ENCODE data around the gene SMCR8.
"Not testable (repeated sequence)": the region's sequence is repeated elsewhere in the genome, so short reads cannot be mapped to it uniquely, and the experiment has no call there.

Gene SMCR8, protein sequence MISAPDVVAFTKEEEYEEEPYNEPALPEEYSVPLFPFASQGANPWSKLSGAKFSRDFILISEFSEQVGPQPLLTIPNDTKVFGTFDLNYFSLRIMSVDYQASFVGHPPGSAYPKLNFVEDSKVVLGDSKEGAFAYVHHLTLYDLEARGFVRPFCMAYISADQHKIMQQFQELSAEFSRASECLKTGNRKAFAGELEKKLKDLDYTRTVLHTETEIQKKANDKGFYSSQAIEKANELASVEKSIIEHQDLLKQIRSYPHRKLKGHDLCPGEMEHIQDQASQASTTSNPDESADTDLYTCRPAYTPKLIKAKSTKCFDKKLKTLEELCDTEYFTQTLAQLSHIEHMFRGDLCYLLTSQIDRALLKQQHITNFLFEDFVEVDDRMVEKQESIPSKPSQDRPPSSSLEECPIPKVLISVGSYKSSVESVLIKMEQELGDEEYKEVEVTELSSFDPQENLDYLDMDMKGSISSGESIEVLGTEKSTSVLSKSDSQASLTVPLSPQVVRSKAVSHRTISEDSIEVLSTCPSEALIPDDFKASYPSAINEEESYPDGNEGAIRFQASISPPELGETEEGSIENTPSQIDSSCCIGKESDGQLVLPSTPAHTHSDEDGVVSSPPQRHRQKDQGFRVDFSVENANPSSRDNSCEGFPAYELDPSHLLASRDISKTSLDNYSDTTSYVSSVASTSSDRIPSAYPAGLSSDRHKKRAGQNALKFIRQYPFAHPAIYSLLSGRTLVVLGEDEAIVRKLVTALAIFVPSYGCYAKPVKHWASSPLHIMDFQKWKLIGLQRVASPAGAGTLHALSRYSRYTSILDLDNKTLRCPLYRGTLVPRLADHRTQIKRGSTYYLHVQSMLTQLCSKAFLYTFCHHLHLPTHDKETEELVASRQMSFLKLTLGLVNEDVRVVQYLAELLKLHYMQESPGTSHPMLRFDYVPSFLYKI

DNA sequence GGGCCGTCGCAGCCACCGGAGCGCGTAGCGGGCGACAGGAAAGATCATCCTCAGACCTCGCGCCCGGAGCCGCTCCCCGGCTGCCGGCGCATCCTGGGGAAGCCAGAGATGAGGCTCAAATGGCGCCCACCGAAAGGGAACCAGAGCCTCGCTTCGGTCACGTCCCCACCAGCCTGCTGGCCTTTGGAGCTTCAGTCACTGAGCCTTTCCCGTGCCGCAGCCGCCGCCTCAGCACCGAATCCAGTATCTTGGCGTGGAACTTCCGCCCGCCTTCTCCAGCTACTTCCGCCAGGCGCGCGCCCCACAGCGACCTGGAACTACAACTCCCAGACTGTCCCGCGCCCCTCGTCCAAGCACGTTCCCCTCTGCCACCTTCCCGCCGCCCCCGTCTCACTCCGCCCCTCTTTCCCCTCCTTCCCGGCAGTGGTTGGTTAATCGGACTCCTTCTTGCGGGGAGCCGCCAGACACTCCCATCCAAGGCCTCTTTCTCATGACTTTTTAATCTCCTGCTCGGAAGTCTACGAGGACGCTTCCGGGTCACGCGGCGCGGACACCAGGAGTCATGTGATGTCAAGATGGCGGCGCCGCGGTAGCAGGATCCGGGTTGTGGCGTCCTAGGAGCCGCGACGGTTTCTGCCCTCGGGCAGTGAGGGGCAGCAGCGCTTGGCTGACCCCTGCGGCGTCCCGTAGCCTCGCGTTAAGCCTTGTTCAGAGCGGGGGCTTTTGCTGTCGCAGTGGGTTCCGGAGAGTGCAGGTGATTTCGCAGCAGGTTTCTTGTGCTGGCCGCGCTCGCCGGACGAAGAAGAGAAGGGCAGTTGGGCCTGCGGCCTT is at the start of gene SMCR8, which contains the start of gene TOP3A:
SMCR8 (plus strand) TSS at position 563 of the 831 bp plus-strand sequence. CDS start 497 bp downstream, outside the sequence.
TOP3A (minus strand) TSS at position 264 of the 831 bp plus-strand sequence; CDS start at position 48, 216 bp downstream.
- FAIRE-seq (peak; percentile 74), DNase-seq (ENCODE audit: low spot score) (peak; percentile 97)

DNA sequence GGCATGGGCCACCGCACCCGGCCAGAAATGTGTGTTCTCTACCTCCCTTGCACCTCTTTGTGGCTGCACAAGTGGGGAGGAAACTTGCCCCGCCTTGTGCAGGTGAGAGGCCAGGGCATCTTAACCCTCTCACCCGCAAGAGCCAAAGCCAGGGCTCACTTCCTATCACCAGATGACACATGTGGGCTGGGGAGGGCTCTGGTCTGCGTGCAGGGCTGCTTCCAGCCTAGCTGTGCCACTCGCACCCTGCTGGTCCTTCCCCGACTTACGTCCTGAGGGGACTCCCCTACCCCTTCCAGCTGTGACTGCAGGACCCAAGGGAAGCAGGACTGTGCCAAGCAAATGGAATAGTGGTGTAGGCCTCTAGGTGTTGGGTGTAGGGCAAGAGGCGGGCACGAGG is 47.7 kb upstream of the SMCR8 start:
- DNase-seq (ENCODE audit: low spot score) = no peak
- no peak for FAIRE-seq

DNA sequence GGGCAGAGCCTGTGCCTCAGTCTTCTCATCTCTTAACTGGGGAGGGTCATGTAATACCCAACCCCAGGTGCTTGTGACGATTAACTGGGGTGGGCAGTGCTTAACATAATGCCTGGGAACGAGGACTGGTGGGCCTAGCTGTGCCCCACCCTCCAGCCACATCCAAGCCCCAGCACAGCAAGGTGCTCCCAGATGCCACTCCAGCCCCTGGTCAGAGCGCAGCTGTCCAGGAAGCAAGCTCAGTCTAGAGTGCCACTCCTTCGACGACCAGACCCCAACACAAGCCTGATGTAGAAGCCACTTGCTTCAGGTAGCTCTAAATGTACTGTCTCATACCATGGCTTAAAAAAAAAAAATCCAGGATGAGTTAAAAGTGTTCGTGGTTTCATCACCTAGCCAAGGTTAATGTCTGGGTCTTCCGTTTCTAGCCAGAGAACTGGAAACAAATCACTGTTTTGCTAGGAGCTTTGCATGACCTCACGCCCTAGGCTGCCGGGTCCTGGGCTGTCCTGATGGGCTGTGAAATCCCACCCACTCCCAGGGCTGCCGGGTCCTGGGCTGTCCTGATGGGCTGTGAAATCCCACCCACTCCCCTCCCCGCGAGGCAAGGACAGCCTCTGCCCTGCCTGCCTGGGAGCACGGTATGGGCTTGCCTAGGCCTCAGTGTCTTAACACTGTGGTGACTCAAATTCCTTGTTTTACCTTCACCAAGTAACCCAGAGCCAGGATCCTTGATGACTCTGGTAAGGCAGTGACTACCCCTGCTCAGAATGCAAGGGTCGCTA is 47.0 kb upstream of the SMCR8 start:
- FAIRE-seq = peak; percentile 50
- no peak for DNase-seq (ENCODE audit: low spot score)

DNA sequence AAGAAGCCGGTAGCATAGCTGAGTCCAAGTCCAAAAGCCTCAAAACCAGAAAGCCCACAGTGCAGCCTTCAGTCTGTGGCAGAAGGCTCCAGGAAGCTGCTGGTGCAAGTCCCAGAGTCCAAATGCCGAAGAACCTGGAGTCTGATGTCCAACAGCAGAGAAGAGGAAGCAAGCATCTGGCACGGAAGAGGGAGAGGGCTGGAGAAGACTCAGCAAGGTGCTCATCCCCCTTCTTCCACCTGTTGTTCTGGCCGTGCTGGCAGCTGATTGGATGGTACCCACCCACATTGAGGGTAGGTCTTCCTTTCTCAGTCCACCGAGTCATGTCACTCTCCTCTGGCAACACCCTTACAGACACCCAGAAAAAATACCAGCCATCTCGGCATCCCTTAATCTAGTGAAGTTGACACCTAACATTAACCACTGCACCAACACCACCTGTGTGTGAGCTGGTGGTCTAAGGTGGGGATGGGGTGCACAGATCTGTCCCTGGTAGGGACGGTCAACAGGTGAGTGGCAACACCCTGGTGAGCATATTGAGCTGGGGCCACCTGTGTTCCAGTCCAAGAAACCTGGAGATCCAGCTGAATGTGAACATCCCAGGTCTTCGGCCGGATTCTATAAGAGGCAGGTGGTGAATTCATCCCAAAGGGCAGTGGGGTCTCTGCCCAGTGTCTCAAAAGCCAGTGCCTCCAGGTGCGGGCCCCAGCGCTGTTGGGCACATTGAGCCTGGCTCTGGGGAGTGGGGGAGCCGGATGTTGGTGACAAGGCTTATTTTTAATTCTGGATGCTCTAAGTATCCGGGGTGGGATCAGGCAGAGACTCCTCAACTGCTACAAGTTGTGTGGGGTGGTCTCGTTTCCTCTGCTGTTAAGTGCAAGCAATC is 44.8 kb upstream of the SMCR8 start:
- peak; percentile 59 for FAIRE-seq
- DNase-seq (ENCODE audit: low spot score) = no peak

DNA sequence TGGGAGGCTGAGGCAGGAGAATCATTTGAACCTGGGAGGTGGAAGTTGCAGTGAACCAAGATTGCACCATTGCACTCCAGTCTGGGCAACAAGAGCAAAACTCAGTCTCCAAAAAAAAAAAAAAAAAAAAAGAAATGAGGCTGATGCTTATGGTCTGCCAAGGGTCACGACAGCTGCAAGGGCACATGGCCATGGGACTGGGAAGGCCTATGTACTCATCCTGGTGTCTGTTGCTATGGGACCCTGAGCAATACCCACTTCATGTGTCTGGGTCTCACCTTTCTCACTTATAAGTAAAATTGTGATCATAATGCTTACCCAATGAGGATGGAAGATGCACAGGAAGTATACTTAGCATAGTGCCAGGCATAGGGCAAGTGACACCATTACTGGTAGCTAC is 38.0 kb upstream of the SMCR8 start:
- no peak for DNase-seq (ENCODE audit: low spot score)
- FAIRE-seq = no peak

DNA sequence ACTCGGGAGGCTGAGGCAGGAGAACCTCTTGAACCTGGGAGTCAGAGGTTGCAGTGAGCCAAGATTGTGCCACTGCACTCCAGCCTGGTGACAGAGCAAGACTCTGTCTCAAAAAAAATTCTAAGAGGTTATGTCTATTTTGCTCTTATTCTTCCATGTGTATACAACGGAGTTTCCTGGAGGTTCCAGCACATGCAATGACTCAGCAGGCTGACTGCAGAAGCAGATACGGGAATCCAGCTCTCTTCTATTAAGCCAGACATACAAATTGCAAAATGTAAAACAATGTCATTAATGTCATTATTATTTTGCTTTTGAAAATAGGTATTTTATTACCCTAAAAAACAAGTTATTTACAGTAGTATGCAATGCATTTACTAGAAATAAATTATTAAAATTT is 36.2 kb upstream of the SMCR8 start:
- no peak for DNase-seq (ENCODE audit: low spot score)
- FAIRE-seq = no peak

DNA sequence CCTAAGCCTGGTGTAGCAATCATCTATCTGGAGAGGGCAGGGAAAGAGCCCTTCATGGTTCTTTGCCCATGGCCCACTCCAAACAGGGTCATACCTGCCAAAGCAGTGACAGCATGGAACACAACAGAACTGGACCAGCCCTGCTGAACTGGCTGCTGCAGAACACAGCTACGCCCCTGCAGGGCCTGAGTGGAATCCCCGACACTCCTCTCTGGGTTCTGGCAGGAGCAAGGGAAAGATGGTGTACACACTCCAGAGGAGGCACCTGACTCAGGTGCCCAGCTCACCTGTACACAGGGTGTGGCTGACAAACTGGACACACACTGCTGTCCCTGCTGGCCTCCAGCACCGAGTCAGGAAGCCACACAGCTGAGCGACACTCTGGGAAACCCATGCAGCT is 34.8 kb upstream of the SMCR8 start:
- DNase-seq (ENCODE audit: low spot score) = no peak
- no peak for FAIRE-seq

DNA sequence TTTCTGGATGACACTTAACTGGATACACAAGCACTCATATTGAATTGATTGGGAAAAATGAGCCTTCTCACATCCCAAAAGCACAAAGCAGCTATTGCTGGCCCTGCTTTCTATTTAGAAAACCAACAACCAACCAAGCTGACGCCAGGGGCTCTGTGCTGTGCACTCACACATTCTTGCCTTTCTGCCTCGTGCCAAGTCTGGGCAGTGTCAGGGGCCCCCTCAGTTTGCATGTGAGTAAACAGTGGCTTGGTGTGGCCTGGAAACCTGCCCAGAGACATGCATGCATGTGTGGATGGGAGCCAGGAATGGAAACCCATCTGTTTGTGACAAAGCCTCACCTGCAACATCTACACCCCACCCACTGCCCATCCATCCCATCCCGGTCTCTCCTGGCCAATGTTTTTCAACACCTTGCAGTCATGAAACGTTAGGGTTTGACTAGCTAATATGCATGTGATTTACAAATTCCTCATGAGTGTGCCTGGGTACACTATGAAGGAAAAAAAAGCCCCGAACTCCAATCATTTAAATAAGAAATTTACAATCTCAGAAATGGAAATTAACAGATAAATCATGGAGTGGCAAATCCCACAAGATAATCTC is 34.2 kb upstream of the SMCR8 start:
- FAIRE-seq = no peak
- DNase-seq (ENCODE audit: low spot score) = no peak

DNA sequence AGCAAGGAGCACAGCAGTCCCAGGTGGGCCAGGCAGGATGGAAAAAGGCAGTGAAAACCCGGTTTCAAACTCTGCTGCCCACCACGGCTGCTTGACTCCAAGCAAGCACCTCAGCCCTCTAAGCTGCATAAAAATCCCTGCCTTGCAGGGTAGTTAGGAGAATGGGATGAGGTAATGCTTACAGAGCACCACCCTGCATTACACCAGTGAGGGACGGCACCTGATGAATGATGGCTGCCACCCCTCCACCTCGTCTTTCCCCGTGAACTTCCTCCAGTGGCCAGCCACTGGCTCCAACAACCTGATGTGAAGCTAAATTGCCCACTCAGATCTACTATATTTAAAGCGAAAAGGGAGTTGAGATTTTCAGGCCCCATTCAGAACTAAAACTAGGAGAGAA is 33.3 kb upstream of the SMCR8 start:
- DNase-seq (ENCODE audit: low spot score) (no peak), FAIRE-seq (no peak)

DNA sequence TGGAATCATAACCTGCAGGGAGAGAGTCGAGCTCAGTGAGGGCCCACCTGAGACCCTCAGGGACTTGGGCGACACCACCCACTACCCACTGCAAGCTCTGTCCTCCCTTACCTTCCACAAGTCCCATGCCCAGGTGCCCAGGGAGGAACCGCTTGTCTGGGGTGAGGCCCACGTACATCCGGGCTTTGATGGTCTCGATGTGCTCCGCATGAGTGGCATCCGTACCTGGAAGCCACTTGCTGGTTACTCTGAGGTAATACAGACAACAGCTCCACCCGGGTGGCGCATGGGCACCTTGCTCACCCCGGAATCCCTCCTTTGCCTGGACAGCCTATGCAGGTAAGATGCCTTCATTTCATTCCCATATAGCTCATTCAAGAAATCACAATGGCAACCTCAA is 29.8 kb upstream of the SMCR8 start:
- DNase-seq (ENCODE audit: low spot score) (no peak), FAIRE-seq (no peak)

DNA sequence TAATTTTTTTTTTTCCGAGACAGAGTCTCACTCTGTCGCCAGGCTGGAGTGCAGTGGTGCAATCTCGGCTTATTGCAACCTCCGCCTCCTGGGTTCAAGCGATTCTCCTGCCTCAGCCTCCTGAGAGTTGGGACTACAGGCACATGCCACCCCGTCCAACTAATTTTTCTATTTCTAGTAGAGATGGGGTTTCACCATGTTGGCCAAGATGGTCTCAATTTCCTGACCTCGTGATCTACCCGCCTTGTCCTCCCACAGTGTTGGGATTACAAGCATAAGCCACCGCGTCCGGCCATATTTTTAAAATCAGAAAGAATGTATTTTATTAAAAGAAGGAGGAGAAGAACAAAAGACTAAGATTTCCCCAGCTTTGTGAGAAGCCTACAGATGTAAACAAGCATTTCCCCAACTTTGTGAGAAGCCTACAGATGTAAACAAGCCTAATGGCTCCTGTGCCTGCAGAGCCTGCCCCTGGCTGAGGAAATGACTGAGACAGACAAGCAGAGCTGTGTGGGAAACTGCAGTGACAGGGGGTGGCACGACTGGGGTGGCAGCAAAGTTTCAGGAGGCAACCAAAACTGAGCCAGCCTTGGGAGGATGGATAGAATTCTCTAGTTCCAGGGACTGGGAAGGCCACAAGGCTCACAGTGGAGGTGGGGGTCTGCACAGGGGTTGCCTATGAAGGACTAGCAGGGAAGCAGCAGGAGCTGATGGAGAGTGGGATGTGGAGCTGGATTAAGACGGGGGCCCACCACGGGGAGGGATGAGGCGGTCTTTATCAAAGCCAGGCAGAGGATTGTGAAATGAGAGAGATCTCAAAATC is 23.2 kb upstream of the SMCR8 start:
- FAIRE-seq = no peak
- DNase-seq (ENCODE audit: low spot score) = no peak

DNA sequence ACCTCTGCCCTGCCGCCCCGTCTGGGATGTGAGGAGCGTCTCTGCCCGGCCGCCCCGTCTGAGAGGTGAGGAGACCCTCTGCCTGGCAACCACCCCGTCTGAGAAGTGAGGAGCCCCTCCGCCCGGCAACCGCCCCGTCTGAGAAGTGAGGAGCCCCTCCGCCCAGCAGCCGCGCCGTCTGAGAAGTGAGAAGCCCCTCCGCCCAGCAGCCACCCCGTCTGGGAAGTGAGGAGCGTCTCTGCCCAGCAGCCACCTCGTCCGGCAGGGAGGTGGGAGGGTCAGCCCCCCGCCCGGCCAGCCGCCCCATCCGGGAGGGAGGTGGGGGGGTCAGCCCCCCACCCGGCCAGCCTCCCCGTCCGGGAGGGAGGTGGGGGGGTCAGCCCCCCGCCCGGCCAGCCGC is 17.0 kb upstream of the SMCR8 start:
- not testable (repeated sequence) for DNase-seq (ENCODE audit: low spot score); FAIRE-seq

DNA sequence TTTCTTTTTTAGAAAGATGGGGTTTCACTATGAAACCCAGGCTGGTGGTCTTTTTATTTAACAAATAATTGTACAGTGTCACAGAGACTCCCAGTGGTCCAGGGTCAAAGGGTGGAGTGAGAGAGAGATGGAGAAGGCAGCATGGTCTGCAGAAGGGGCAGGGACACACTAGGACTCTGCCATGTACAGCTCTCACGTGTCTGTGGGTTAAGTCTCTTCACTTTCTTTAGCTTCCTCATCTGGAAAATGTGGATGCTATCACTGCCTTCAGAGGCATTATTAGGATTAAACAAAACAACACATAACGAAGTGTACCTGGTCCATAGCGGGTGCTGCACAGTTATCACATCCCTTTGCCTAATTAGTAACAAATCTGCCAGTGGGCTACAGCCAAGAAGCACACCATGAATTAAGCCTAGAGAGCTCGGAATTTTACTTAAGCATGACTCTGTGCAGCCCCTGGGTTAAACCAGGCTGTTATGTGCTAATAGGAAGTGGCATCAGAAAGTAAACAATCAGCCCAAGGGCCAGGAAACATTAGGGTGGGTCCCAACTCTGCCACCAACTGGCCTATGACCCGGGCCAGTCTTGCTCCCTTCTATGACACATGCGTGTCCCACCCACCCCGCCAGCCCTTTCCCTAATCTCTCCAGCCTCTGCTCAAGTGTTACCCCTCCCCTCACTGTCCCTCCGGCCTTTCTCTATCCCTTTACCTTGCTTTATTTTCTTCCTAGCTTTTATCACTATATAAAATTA is 14.2 kb upstream of the SMCR8 start:
- DNase-seq (ENCODE audit: low spot score) (no peak), FAIRE-seq (no peak)

DNA sequence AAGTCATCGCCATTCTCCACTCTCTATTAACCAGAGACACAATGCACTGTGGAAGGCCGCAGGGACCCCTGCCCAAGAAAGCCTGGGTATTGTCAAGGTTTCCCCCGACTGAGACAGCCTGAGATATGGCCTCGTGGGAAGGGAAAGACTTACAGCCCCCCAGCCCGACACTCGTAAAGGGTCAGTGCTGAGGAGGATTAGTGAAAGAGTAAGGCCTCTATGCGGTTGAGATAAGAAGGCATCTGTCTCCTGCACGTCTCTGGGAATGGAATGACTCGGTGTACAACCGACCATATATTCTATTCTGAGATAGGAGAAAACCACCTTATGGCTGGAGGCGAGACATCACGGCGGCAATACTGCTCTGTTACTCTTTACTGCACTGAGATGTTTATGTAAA is 11.9 kb upstream of the SMCR8 start:
- DNase-seq (ENCODE audit: low spot score); FAIRE-seq: not testable (repeated sequence)

DNA sequence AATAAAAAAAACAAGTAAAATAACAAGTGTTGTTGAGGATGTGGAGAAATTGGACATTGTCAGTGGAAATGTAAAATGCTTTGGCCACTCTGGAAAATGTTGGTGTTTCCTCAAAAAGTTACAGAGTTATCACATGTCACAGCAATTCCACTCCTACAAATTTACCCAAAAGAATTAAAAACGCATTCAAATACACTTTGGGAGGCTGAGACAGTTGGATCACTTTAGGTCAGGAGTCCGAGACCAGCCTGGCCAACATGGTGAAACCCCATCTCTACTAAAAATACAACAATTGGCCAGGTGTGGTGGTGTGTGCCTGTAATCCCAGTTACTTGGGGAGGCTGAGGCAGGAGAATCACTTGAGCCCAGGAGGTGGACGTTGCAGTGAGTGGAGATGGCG is 5.9 kb upstream of the SMCR8 start:
- FAIRE-seq = no peak
- no peak for DNase-seq (ENCODE audit: low spot score)

DNA sequence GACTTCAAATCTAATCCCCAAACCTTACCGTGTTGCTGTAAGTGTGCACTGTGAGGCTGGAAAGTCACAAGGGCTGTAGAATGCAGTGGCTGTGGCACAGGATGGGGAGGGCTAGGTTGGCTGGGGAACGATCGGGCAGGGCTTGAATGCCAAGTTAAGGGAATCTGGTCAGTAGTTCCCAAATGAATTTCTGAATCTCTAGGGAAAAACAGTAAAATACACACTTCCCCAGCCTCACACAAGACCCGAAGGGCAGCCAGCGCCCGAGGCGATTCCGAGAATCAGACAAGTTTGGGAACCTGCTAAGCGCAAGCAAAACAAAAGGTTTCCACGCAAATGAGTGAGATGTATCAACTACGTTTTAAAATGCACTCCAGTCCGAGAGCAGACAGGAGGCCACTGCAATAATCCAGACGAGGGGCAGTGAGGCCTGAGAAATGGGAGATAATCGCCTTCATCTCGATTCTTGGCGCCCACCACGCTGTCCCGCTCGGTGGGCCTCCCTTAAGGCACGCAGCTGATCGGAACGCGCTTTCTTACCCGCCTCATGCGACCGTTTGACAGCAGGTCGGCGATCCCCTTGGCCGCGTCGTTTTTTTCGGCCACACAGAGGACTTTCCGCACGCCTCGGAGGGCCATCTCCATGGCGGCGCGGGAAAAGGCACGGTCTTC is 898 bp upstream of the SMCR8 start:
- no peak for DNase-seq (ENCODE audit: low spot score)
- FAIRE-seq = no peak

DNA sequence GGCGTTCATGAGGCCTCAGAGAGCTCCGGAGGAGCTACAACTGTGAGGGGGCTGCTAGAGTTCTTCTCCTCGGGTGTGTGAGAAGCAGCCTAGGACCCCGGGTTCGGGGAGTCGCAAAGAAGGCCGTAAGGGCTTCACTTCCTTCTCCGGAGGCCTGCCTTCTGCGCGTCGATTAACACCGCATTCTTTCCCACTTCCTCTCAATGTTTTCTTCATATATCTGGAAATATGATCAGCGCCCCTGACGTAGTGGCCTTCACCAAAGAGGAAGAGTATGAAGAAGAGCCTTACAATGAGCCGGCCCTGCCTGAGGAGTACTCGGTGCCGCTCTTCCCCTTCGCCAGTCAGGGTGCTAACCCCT is 449 bp downstream of the SMCR8 start:
- peak; percentile 17 for DNase-seq (ENCODE audit: low spot score)
- no peak for FAIRE-seq

All from urothelium cell line (cell line).